Measurements from ENCODE around the gene SELENOF. TPM values are rescaled to one million over a fixed set of nuclear protein-coding genes. Genes with fewer than 3 reads are reported as not detected.

SELENOF gene
- total RNA-seq, 2 experiments from 2014 or later = 115 to 131 TPM

- POLR2A ChIA-PET = interaction anchor here (0.8 kb wide), 1 partner anchor 12 kb away, joined by 3 read pairs; no protein-coding TSS in a partner anchor
- DNase-seq (no peak), ATAC-seq (no peak)
- H3K36me3 Mint-ChIP-seq (ENCODE audit: low read depth) = peaks cover 6% of the 10 kb centered on the region
- no peak overlapping the region for H3K27ac Mint-ChIP-seq
- no peaks in the 10 kb centered on the region for H3K4me1 Mint-ChIP-seq (ENCODE audit: low read depth)
- no peak overlapping the region for H3K4me3 Mint-ChIP-seq
- intact Hi-C loops (cut with micrococcal nuclease) = no loop called here
- no peak for TF ChIP-seq CTCF (IDR thresholded peaks at IDR 0.05)
- no peaks in the 10 kb centered on the region for H3K9me3 Mint-ChIP-seq
- CTCF ChIA-PET = interaction anchor here (1.4 to 3.6 kb wide), 2 partner anchors 25 to 224 kb away, joined by 5 to 14 read pairs; no protein-coding TSS in a partner anchor
- no peaks in the 10 kb centered on the region for H3K27me3 Mint-ChIP-seq
Measured at GRCh38 chr1:86858524-86859261, 55.2 kb downstream of the SELENOF start.

GRCh38 chr1:86856196-86856595 is 57.7 kb downstream of the SELENOF start:
- Mint-ChIP-seq H3K27me3 (no peaks in the 10 kb centered on the region), H3K27ac (no peak overlapping the region), H3K4me3 (no peak overlapping the region), H3K4me1 (ENCODE audit: low read depth) (no peaks in the 10 kb centered on the region), H3K9me3 (no peaks in the 10 kb centered on the region), H3K36me3 (ENCODE audit: low read depth) (peaks cover 3% of the 10 kb centered on the region)
- no peak for TF ChIP-seq CTCF (IDR thresholded peaks at IDR 0.05)
- ATAC-seq = no peak
- ChIA-PET CTCF (interaction anchor here (3.6 kb wide), 1 partner anchor 22 kb away, joined by 14 read pairs; no protein-coding TSS in a partner anchor), POLR2A (no interaction called here)
- intact Hi-C loops (cut with micrococcal nuclease) = no loop called here
- no peak for DNase-seq

GRCh38 chr1:86854352-86854751 is 59.6 kb downstream of the SELENOF start:
- CTCF ChIA-PET = interaction anchor here (1.0 kb wide), 1 partner anchor 231 kb away, joined by 3 read pairs; no protein-coding TSS in a partner anchor
- no peaks in the 10 kb centered on the region for H3K4me1 Mint-ChIP-seq (ENCODE audit: low read depth)
- DNase-seq (no peak), ATAC-seq (no peak)
- no peak for TF ChIP-seq CTCF (IDR thresholded peaks at IDR 0.05)
- no peak overlapping the region for H3K4me3 Mint-ChIP-seq
- intact Hi-C loops (cut with micrococcal nuclease) = no loop called here
- H3K27me3 Mint-ChIP-seq = no peaks in the 10 kb centered on the region
- H3K9me3 Mint-ChIP-seq = no peaks in the 10 kb centered on the region
- no peak overlapping the region for H3K27ac Mint-ChIP-seq
- peaks cover 2% of the 10 kb centered on the region for H3K36me3 Mint-ChIP-seq (ENCODE audit: low read depth)
- POLR2A ChIA-PET = no interaction called here

- POLR2A ChIA-PET = no interaction called here
- DNase-seq (no peak), ATAC-seq (no peak)
- Mint-ChIP-seq H3K36me3 (ENCODE audit: low read depth) (no peaks in the 10 kb centered on the region), H3K27ac (no peak overlapping the region), H3K4me1 (ENCODE audit: low read depth) (no peaks in the 10 kb centered on the region), H3K9me3 (no peaks in the 10 kb centered on the region), H3K27me3 (no peaks in the 10 kb centered on the region), H3K4me3 (no peak overlapping the region)
- intact Hi-C loops (cut with micrococcal nuclease) = no loop called here
- CTCF ChIA-PET = no interaction called here
- no peak for TF ChIP-seq CTCF (IDR thresholded peaks at IDR 0.05)
Measured at GRCh38 chr1:86852782-86853408, 61.0 kb downstream of the SELENOF start.

GRCh38 chr1:86852289-86852688 is 61.6 kb downstream of the SELENOF start:
- Mint-ChIP-seq H3K36me3 (ENCODE audit: low read depth) (no peaks in the 10 kb centered on the region), H3K9me3 (no peaks in the 10 kb centered on the region), H3K27me3 (no peaks in the 10 kb centered on the region), H3K4me3 (no peak overlapping the region), H3K27ac (no peak overlapping the region), H3K4me1 (ENCODE audit: low read depth) (no peaks in the 10 kb centered on the region)
- POLR2A ChIA-PET = no interaction called here
- no peak for ATAC-seq
- CTCF ChIA-PET = no interaction called here
- TF ChIP-seq CTCF (IDR thresholded peaks at IDR 0.05) = no peak
- no peak for DNase-seq
- intact Hi-C loops (cut with micrococcal nuclease) = no loop called here
